ENCODE measurements around the gene RAB3B.
A peak's percentile ranks its signal among the peaks of the same experiment; 100 is the strongest.

RAB3B gene

GRCh38 chr1:51878616-51879336 is 111.7 kb downstream of the RAB3B start, which contains the start of gene NRDC:
NRDC (minus strand) TSS chr1:51878727; CDS start chr1:51878615, 112 bp downstream.
- TF ChIP-seq SIN3A (IDR thresholded peaks at IDR 0.05; ENCODE audit: borderline replicate concordance, insufficient read depth, low read length), result no peak
- TF ChIP-seq FOXP2 (optimal IDR thresholded peaks at IDR 0.05; ENCODE audit: borderline replicate concordance, extremely low read depth, extremely low read length, insufficient read depth), result no peak
- TF ChIP-seq, protein P1, sequence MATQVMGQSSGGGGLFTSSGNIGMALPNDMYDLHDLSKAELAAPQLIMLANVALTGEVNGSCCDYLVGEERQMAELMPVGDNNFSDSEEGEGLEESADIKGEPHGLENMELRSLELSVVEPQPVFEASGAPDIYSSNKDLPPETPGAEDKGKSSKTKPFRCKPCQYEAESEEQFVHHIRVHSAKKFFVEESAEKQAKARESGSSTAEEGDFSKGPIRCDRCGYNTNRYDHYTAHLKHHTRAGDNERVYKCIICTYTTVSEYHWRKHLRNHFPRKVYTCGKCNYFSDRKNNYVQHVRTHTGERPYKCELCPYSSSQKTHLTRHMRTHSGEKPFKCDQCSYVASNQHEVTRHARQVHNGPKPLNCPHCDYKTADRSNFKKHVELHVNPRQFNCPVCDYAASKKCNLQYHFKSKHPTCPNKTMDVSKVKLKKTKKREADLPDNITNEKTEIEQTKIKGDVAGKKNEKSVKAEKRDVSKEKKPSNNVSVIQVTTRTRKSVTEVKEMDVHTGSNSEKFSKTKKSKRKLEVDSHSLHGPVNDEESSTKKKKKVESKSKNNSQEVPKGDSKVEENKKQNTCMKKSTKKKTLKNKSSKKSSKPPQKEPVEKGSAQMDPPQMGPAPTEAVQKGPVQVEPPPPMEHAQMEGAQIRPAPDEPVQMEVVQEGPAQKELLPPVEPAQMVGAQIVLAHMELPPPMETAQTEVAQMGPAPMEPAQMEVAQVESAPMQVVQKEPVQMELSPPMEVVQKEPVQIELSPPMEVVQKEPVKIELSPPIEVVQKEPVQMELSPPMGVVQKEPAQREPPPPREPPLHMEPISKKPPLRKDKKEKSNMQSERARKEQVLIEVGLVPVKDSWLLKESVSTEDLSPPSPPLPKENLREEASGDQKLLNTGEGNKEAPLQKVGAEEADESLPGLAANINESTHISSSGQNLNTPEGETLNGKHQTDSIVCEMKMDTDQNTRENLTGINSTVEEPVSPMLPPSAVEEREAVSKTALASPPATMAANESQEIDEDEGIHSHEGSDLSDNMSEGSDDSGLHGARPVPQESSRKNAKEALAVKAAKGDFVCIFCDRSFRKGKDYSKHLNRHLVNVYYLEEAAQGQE (IDR thresholded peaks at IDR 0.05; ENCODE audit: insufficient read depth in 1 of 2, low read depth in 2 of 2, low read length in 2 of 2), result peak; percentile 43 to 50; a peak in 1 of 4 replicates
- TF ChIP-seq POLR2AphosphoS5 (IDR thresholded peaks at IDR 0.05; ENCODE audit: low read depth, low read length), result peak; percentile 72
- peak; percentile 98 for TF ChIP-seq TAF1 (IDR thresholded peaks at IDR 0.05; ENCODE audit: borderline replicate concordance, insufficient read depth, low read length)

- no peak for TF ChIP-seq FOXP2 (optimal IDR thresholded peaks at IDR 0.05; ENCODE audit: borderline replicate concordance, extremely low read depth, extremely low read length, insufficient read depth)
- no peak for TF ChIP-seq SIN3A (IDR thresholded peaks at IDR 0.05; ENCODE audit: borderline replicate concordance, insufficient read depth, low read length)
- TF ChIP-seq, protein P1 (IDR thresholded peaks at IDR 0.05; ENCODE audit: insufficient read depth in 1 of 2, low read depth in 2 of 2, low read length in 2 of 2), result no peak
- no peak for TF ChIP-seq POLR2AphosphoS5 (IDR thresholded peaks at IDR 0.05; ENCODE audit: low read depth, low read length)
- TF ChIP-seq TAF1 (IDR thresholded peaks at IDR 0.05; ENCODE audit: borderline replicate concordance, insufficient read depth, low read length), result no peak
Measured at GRCh38 chr1:51878308-51878615, 112.2 kb downstream of the RAB3B start.

GRCh38 chr1:51877434-51878307 is 112.8 kb downstream of the RAB3B start:
- TF ChIP-seq TAF1 (IDR thresholded peaks at IDR 0.05; ENCODE audit: borderline replicate concordance, insufficient read depth, low read length) (no peak), FOXP2 (optimal IDR thresholded peaks at IDR 0.05; ENCODE audit: borderline replicate concordance, extremely low read depth, extremely low read length, insufficient read depth) (no peak), SIN3A (IDR thresholded peaks at IDR 0.05; ENCODE audit: borderline replicate concordance, insufficient read depth, low read length) (no peak), POLR2AphosphoS5 (IDR thresholded peaks at IDR 0.05; ENCODE audit: low read depth, low read length) (no peak)
- TF ChIP-seq, protein P1 (IDR thresholded peaks at IDR 0.05; ENCODE audit: insufficient read depth in 1 of 2, low read depth in 2 of 2, low read length in 2 of 2), result no peak

- TF ChIP-seq, protein P1 (IDR thresholded peaks at IDR 0.05; ENCODE audit: insufficient read depth in 1 of 2, low read depth in 2 of 2, low read length in 2 of 2), result no peak
- no peak for TF ChIP-seq FOXP2 (optimal IDR thresholded peaks at IDR 0.05; ENCODE audit: borderline replicate concordance, extremely low read depth, extremely low read length, insufficient read depth)
- no peak for TF ChIP-seq POLR2AphosphoS5 (IDR thresholded peaks at IDR 0.05; ENCODE audit: low read depth, low read length)
- no peak for TF ChIP-seq SIN3A (IDR thresholded peaks at IDR 0.05; ENCODE audit: borderline replicate concordance, insufficient read depth, low read length)
- no peak for TF ChIP-seq TAF1 (IDR thresholded peaks at IDR 0.05; ENCODE audit: borderline replicate concordance, insufficient read depth, low read length)
Measured at GRCh38 chr1:51875836-51876235, 114.7 kb downstream of the RAB3B start.

Data from PFSK-1 (cell line).